Transverse colon (tissue), 4 donors: ENCODE data around the gene KLHL42. TPM values are rescaled to one million over a fixed set of nuclear protein-coding genes. Genes with fewer than 3 reads are reported as not detected.

Source experiments
- DNase-seq: peaks from one replicate; pipeline ENCODE4 v3.0.0-alpha.2; 2019
- H3K27ac ChIP-seq, 4 donors: fragments of 200-600 bp; sonication (generic); 2 replicates each; pipeline ENCODE4 v1.5.1; 2016 to 2018; ENCODE audit warnings: inconsistent platforms in 4 of 4
- H3K27me3 ChIP-seq: fragments of 200-600 bp; sonication (generic); 2 replicates; pipeline ENCODE4 v1.5.1; 2017; ENCODE audit warnings: inconsistent platforms
- H3K36me3 ChIP-seq, 4 donors: fragments of 200-600 bp; sonication (generic); 2 replicates each; pipeline ENCODE4 v1.5.1; 2017 to 2019; ENCODE audit warnings: inconsistent platforms in 4 of 4
- H3K4me1 ChIP-seq, 4 donors: fragments of 200-600 bp; sonication (generic); 2 replicates each; pipeline ENCODE4 v1.5.1; 2017 to 2020; ENCODE audit warnings: inconsistent platforms in 4 of 4
- H3K4me3 ChIP-seq, 4 donors: fragments of 200-600 bp; sonication (generic); 1 replicate in 1 of 4; 2 replicates in 3 of 4; pipeline versions ENCODE4 v1.5.1 to v1.6.1; 2017 to 2019; ENCODE audit warnings: inconsistent platforms in 4 of 4
- H3K9me3 ChIP-seq, 2 donors: fragments of 200-600 bp; sonication (generic); 2 replicates each; pipeline ENCODE4 v1.5.1; 2017 to 2019; ENCODE audit warnings: inconsistent platforms in 2 of 2
- EP300 ChIP-seq: sonication (generic); formaldehyde crosslinking; IDR thresholded peaks from one replicate; pipeline ENCODE4 v1.6.1; 2017; ENCODE audit warnings: antibody characterized with exemption, low read depth
- POLR2A ChIP-seq: fragments of 450-650 bp; IDR thresholded peaks from one replicate; pipeline ENCODE4 v1.6.1; 2016; ENCODE audit warnings: antibody characterized with exemption, mild to moderate bottlenecking, moderate library complexity
- POLR2AphosphoS5 ChIP-seq, 3 donors: sonication (generic); formaldehyde crosslinking; IDR thresholded peaks; one replicate each; pipeline ENCODE4 v1.6.1; 2016; ENCODE audit warnings: antibody characterized with exemption in 3 of 3
- WGBS, 2 donors: methylation state at CpG; one replicate each; pipeline ENCODE4 v1.1.5; 2018; ENCODE audit warnings: low coverage in 1 of 2; 5-methylcytosine and 5-hydroxymethylcytosine counted together
- in situ Hi-C, 4 donors: fragments of 200-750 bp; cut with MboI; loops; one replicate each; pipeline versions ENCODE4 v1.15.0 to v1.15.1; 2017; ENCODE audit warnings: low sequenced_read_pairs in 3 of 4, low pct_ligation_motif_present in 1 of 4, low pct_unique_long_range_greater_than_20kb in 1 of 4
- intact Hi-C: fragments of 100-400 bp; cut with DNase I; formaldehyde crosslinking; loops from one replicate; pipeline ENCODE4 v1.15.1; 2023; ENCODE audit warnings: low total_unique reads
- total RNA-seq, 4 donors: library from RNA; depleted of rRNA; stranded (reverse); fragments of >200 nt; gene quantifications; one replicate each; pipeline ENCODE4 v1.1.0, GENCODE V29; 2016
- TF ChIP-seq, protein P1 (sequence below), 5 experiments: fragments of 200-600 bp in 3 of 5; fragments of 450-650 bp in 2 of 5; sonication (generic) in 3 of 5; IDR thresholded peaks; 1 replicate in 2 of 5; 2 replicates in 3 of 5; pipeline ENCODE4 v1.5.1; 2016 to 2017; ENCODE audit warnings: antibody characterized with exemption in 5 of 5, inconsistent platforms in 3 of 5, mild to moderate bottlenecking in 2 of 5, moderate library complexity in 1 of 5

KLHL42 gene
- total RNA-seq, 4 donors from 2014 or later: 14.7 to 104 (median 47.3) TPM

DNA sequence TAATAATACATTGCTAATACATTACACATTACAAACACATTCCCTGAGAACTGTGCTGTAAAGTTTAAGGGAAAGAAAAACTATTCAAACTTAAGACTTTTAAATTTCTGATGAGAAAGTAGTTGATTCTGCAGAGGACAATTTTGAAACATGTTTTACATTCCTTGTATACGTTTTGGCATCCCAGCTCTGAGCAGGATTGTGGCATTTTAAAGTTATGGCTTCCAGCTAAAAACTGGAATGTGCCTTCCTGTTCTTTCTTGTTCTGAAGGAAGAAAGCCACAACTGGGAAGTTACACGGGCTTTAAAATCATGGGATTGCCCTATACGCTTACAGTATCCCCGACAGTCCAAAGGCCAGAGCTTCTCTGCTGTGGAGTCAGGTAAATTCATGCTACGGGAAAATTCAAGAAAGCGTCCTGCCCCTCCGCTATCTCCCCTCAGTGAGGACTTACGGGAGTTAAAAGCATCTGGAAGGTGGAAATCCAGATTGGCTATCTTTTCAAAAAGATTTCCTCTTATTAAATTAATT, 10.8 kb upstream of the KLHL42 start:
- H3K4me3 ChIP-seq: no peak overlapping the region
- TF ChIP-seq POLR2A: no peak
- TF ChIP-seq EP300: no peak
- TF ChIP-seq, protein P1, sequence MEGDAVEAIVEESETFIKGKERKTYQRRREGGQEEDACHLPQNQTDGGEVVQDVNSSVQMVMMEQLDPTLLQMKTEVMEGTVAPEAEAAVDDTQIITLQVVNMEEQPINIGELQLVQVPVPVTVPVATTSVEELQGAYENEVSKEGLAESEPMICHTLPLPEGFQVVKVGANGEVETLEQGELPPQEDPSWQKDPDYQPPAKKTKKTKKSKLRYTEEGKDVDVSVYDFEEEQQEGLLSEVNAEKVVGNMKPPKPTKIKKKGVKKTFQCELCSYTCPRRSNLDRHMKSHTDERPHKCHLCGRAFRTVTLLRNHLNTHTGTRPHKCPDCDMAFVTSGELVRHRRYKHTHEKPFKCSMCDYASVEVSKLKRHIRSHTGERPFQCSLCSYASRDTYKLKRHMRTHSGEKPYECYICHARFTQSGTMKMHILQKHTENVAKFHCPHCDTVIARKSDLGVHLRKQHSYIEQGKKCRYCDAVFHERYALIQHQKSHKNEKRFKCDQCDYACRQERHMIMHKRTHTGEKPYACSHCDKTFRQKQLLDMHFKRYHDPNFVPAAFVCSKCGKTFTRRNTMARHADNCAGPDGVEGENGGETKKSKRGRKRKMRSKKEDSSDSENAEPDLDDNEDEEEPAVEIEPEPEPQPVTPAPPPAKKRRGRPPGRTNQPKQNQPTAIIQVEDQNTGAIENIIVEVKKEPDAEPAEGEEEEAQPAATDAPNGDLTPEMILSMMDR (IDR thresholded peaks at IDR 0.05): no peak
- TF ChIP-seq POLR2AphosphoS5 (IDR thresholded peaks at IDR 0.05): no peak
- WGBS, 2 donors: 60 to 73% methylated on average over 8 of the region's 8 CpGs

GRCh38 chr12:27771481-27772327, 8.3 kb upstream of the KLHL42 start:
- 80 to 90% methylated on average over 3 of the region's 3 CpGs for WGBS, 2 donors
- H3K36me3 ChIP-seq: no peaks in the 10 kb centered on the region
- H3K9me3 ChIP-seq: no peaks in the 10 kb centered on the region
- TF ChIP-seq POLR2A (no peak), EP300 (no peak), POLR2AphosphoS5 (IDR thresholded peaks at IDR 0.05) (no peak)
- TF ChIP-seq, protein P1 (IDR thresholded peaks at IDR 0.05): no peak
- no peak overlapping the region for H3K4me3 ChIP-seq
- in situ Hi-C loops (no loop called here), intact Hi-C loops (no loop called here)
- no peak overlapping the region for H3K27ac ChIP-seq
- no peak for DNase-seq
- no peaks in the 10 kb centered on the region for H3K4me1 ChIP-seq
- H3K27me3 ChIP-seq: no peaks in the 10 kb centered on the region

More for the DNA sequence above, 10.8 kb upstream of the KLHL42 start:
- H3K9me3 ChIP-seq: no peaks in the 10 kb centered on the region
- intact Hi-C loops (no loop called here), in situ Hi-C loops (no loop called here)
- H3K4me1 ChIP-seq: no peaks in the 10 kb centered on the region
- no peaks in the 10 kb centered on the region for H3K27me3 ChIP-seq
- H3K36me3 ChIP-seq: no peaks in the 10 kb centered on the region
- H3K27ac ChIP-seq: no peak overlapping the region
- DNase-seq: no peak

DNA sequence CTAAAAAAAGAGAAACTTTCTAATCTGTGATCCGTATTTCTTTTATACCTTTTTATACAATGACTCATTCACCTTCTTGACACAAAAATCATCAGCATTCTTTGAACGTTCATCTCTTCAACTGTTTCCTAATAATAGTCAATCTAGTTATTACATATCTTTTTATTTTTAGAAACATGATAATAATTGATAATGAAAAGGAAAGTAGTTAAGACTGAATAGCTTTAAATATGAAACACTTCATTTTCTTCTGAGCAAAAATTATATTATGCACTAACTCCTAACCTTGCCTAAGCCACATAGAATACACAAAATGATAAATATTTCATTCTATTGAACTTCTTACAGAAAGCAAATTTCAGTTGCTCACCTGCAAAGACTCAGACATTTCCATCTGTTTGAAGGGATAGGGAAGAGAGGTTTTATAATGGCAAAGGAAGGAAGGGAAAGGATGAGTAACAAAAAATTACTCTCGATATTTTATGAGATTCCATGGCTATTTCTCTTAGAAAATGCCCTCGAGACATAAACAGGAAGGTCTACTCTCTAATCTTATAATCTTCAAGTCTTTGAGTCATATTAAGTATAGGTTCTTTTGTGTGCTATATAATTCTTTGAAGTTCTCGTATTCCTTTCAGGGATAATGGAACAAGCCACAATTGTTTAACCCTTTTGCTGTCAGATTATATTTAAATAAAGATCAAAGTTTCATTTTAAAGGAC, 7.5 kb upstream of the KLHL42 start:
- H3K9me3 ChIP-seq: no peaks in the 10 kb centered on the region
- TF ChIP-seq, protein P1 (IDR thresholded peaks at IDR 0.05): no peak
- TF ChIP-seq EP300 (no peak), POLR2AphosphoS5 (IDR thresholded peaks at IDR 0.05) (no peak), POLR2A (no peak)
- no peak for DNase-seq
- H3K27me3 ChIP-seq: no peaks in the 10 kb centered on the region
- H3K36me3 ChIP-seq: no peaks in the 10 kb centered on the region
- H3K27ac ChIP-seq: no peak overlapping the region
- in situ Hi-C loops: no loop called here
- 51 to 54% methylated on average over 5 of the region's 5 CpGs for WGBS, 2 donors
- no peak overlapping the region for H3K4me3 ChIP-seq
- H3K4me1 ChIP-seq: no peaks in the 10 kb centered on the region
- intact Hi-C loops: no loop called here

DNA sequence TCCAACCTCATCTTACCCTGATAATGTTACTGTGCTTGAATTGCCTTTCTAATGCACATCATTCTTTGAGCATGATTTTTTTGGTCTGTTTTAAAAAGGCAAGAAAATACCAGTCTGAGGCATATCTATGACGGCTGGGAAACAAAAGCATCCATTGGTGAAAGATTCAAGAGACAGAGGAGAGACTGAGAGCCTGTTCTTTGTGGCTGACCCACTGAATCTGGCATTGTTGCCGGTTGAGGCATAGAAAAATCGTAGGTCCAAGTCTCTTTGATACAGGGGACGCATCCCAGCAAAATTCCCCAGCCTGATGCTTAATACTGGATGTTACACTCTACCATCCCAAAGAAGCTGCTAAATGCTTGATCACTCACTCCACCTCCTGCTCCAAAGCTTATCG, 2.9 kb upstream of the KLHL42 start:
- H3K4me3 ChIP-seq: no peak overlapping the region
- H3K27ac ChIP-seq: no peak overlapping the region
- H3K36me3 ChIP-seq: no peaks in the 10 kb centered on the region
- intact Hi-C loops (no loop called here), in situ Hi-C loops (no loop called here)
- TF ChIP-seq POLR2A: no peak
- no peak for TF ChIP-seq POLR2AphosphoS5 (IDR thresholded peaks at IDR 0.05)
- 88 to 100% methylated on average over 3 to 5 of the region's 5 CpGs for WGBS, 2 donors
- no peaks in the 10 kb centered on the region for H3K9me3 ChIP-seq
- DNase-seq: no peak
- H3K4me1 ChIP-seq: peaks cover 0 to 24% (median 12%) of the 10 kb centered on the region in 4 donors
- H3K27me3 ChIP-seq: no peaks in the 10 kb centered on the region
